SK-N-SH (cell line): Measurements from ENCODE around the gene ALKBH6. TPM values are rescaled to one million over a fixed set of nuclear protein-coding genes. Genes with fewer than 3 reads are reported as not detected.

Experiments
- CTCF ChIA-PET: fragments of 300-600, 350-600 bp; formaldehyde crosslinking; extraction: SDS; loops from one replicate; lab custom pipeline; 2021; lab: Yijun Ruan, JAX
- POLR2A ChIA-PET: fragments of 350-600 bp; sonication (Branson Sonifier 250); formaldehyde crosslinking; extraction: SDS; loops from one replicate; lab custom pipeline; 2020; ENCODE audit warnings: antibody characterized with exemption, inconsistent platforms; lab: Yijun Ruan, JAX
- DNase-seq: peaks from one replicate; pipeline ENCODE4 v3.0.0; 2012
- H2AFZ ChIP-seq: fragments of 200-600 bp; sonication (generic); 2 replicates; pipeline ENCODE4 v1.8.1; 2016; ENCODE audit warnings: antibody characterized with exemption, mild to moderate bottlenecking, low read depth
- H3F3A ChIP-seq: fragments of 200-600 bp; sonication (generic); replicated peaks from 2 replicates; pipeline ENCODE3; 2016; ENCODE audit warnings: antibody characterized with exemption, mild to moderate bottlenecking; ENCODE audit not compliant: insufficient read depth
- H3K27ac ChIP-seq, 2 experiments: fragments of 200-500 bp in 1 of 2; fragments of 200-600 bp in 1 of 2; sonication (Bioruptor generic) in 1 of 2; sonication (generic), shearing (Covaris generic) in 1 of 2; 2 replicates each; pipeline versions ENCODE4 v1.5.1 to v1.6.1; 2014 to 2016; ENCODE audit warnings: low read depth in 2 of 2, inconsistent platforms in 1 of 2, low read length in 1 of 2, mild to moderate bottlenecking in 1 of 2, mixed read lengths in 1 of 2
- H3K27me3 ChIP-seq: fragments of 200-600 bp; sonication (generic), shearing (Covaris generic); 2 replicates; pipeline ENCODE4 v1.6.1; 2016; ENCODE audit warnings: mixed run types; ENCODE audit not compliant: insufficient read depth
- H3K36me3 ChIP-seq, 2 experiments: fragments of 200-500 bp in 1 of 2; fragments of 200-600 bp in 1 of 2; sonication (Bioruptor generic) in 1 of 2; sonication (generic) in 1 of 2; replicated peaks in 1 of 2; 2 replicates each; pipeline versions ENCODE3 to v1.5.1; 2014 to 2016; ENCODE audit warnings: low read length in 1 of 2, mild to moderate bottlenecking in 1 of 2; ENCODE audit not compliant: insufficient read depth in 2 of 2, control insufficient read depth in 1 of 2
- H3K4me1 ChIP-seq, 2 experiments: fragments of 200-500 bp in 1 of 2; fragments of 200-600 bp in 1 of 2; sonication (Bioruptor generic) in 1 of 2; sonication (generic), shearing (Covaris generic) in 1 of 2; 2 replicates each; pipeline versions ENCODE4 v1.5.1 to v1.6.1; 2014 to 2016; ENCODE audit warnings: low read depth in 1 of 2, low read length in 1 of 2, mixed run types in 1 of 2; ENCODE audit not compliant: insufficient read depth in 2 of 2, control insufficient read depth in 1 of 2
- H3K4me2 ChIP-seq: fragments of 200-600 bp; sonication (generic), shearing (Covaris generic); 2 replicates; pipeline ENCODE4 v1.6.1; 2017; ENCODE audit warnings: mixed run types
- H3K4me3 ChIP-seq, 2 experiments: fragments of 200-500 bp in 1 of 2; fragments of 200-600 bp in 1 of 2; sonication (Bioruptor generic) in 1 of 2; sonication (generic), shearing (Covaris generic) in 1 of 2; 2 replicates each; pipeline versions ENCODE4 v1.5.1 to v1.8.1; 2014 to 2016; ENCODE audit warnings: low read depth in 2 of 2, inconsistent platforms in 1 of 2, low read length in 1 of 2, mild to moderate bottlenecking in 1 of 2, mixed read lengths in 1 of 2, moderate library complexity in 1 of 2
- H3K79me2 ChIP-seq: fragments of 200-600 bp; sonication (generic); 2 replicates; pipeline ENCODE4 v1.8.1; 2017; ENCODE audit warnings: mild to moderate bottlenecking; ENCODE audit not compliant: insufficient read depth
- H3K9ac ChIP-seq: fragments of 200-600 bp; sonication (generic); 2 replicates; pipeline ENCODE4 v1.6.1; 2017; ENCODE audit warnings: mixed run types
- H3K9me2 ChIP-seq: fragments of 200-600 bp; sonication (generic); 2 replicates; pipeline ENCODE4 v1.6.1; 2017; ENCODE audit warnings: mixed run types
- H3K9me3 ChIP-seq: fragments of 200-600 bp; sonication (generic); 2 replicates; pipeline ENCODE4 v1.6.1; 2017; ENCODE audit warnings: mixed run types, mild to moderate bottlenecking, moderate library complexity
- H4K20me1 ChIP-seq: fragments of 200-600 bp; sonication (generic); 2 replicates; pipeline ENCODE4 v1.6.1; 2017; ENCODE audit warnings: mild to moderate bottlenecking, mixed run types; ENCODE audit not compliant: insufficient read depth
- EZH2phosphoT487 ChIP-seq: fragments of 200-600 bp; sonication (generic); IDR thresholded peaks from 2 replicates; pipeline ENCODE4 v1.6.1; 2017; ENCODE audit warnings: low read depth, mixed run types, mild to moderate bottlenecking, antibody characterized with exemption, moderate library complexity, borderline replicate concordance
- REST ChIP-seq: IDR thresholded peaks from 2 replicates; pipeline ENCODE4 v1.6.1; 2012; ENCODE audit warnings: mild to moderate bottlenecking, low read depth, low read length, moderate library complexity
- TCF12 ChIP-seq: IDR thresholded peaks from 2 replicates; pipeline ENCODE4 v1.4.0; 2012
- WGBS: methylation state at CpG from one replicate; pipeline ENCODE4 v1.1.6; 2017; ENCODE audit warnings: low lambda C conversion rate; 5-methylcytosine and 5-hydroxymethylcytosine counted together
- polyA plus RNA-seq, 3 experiments: library from polyadenylated mRNA; depleted of rRNA; stranded (reverse); fragments of >200 nt; gene quantifications; 2 replicates each; pipeline ENCODE4 v1.2.3, GENCODE V29; 2012
- TF ChIP-seq, protein P1 (sequence below): IDR thresholded peaks from 2 replicates; pipeline ENCODE4 v1.4.0; 2012; ENCODE audit warnings: low read depth, borderline replicate concordance

ALKBH6 gene
- polyA plus RNA-seq, 1 of the 3 experiments (the other 2 are of a cell fraction), result 29.9 TPM

- no peak for DNase-seq
Measured at GRCh38 chr19:35975608-35976214, 38.3 kb downstream of the ALKBH6 start.

GRCh38 chr19:35973487-35973886 is 40.5 kb downstream of the ALKBH6 start:
- no peaks in the 10 kb centered on the region for H3F3A ChIP-seq
- H3K4me2 ChIP-seq, result no peak overlapping the region
- no peaks in the 10 kb centered on the region for H3K9me2 ChIP-seq
- CTCF ChIA-PET, result no interaction called here
- WGBS, result 38% methylated on average over 8 of the region's 8 CpGs
- no peaks in the 10 kb centered on the region for H4K20me1 ChIP-seq
- no peaks in the 10 kb centered on the region for H3K36me3 ChIP-seq
- H3K27ac ChIP-seq, result no peak overlapping the region
- TF ChIP-seq REST, result peak; percentile 65; the same call in 1 of the 2 replicates
- no peak for TF ChIP-seq TCF12
- no peaks in the 10 kb centered on the region for H3K79me2 ChIP-seq
- H3K27me3 ChIP-seq, result no peaks in the 10 kb centered on the region
- H3K9ac ChIP-seq, result no peak overlapping the region
- H3K9me3 ChIP-seq, result no peaks in the 10 kb centered on the region
- no peak overlapping the region for H3K4me3 ChIP-seq
- DNase-seq, result no peak
- H3K4me1 ChIP-seq, result no peaks in the 10 kb centered on the region
- H2AFZ ChIP-seq, result no peak overlapping the region
- POLR2A ChIA-PET, result no interaction called here

More at GRCh38 chr19:35975608-35976214, 38.3 kb downstream of the ALKBH6 start:
- no peak overlapping the region for H2AFZ ChIP-seq
- H3K27ac ChIP-seq, result no peak overlapping the region
- H4K20me1 ChIP-seq, result no peaks in the 10 kb centered on the region
- 54% methylated on average over 5 of the region's 5 CpGs for WGBS
- no peaks in the 10 kb centered on the region for H3K36me3 ChIP-seq
- ChIA-PET CTCF (interaction anchor here (0.6 to 0.8 kb wide), 2 partner anchors 18 to 20 kb away, joined by 3 read pairs; no protein-coding TSS in a partner anchor), POLR2A (no interaction called here)
- H3K79me2 ChIP-seq, result no peaks in the 10 kb centered on the region
- no peaks in the 10 kb centered on the region for H3K4me1 ChIP-seq
- H3K27me3 ChIP-seq, result no peaks in the 10 kb centered on the region
- no peaks in the 10 kb centered on the region for H3K9me2 ChIP-seq
- H3K9ac ChIP-seq, result no peak overlapping the region
- H3K9me3 ChIP-seq, result no peaks in the 10 kb centered on the region
- TF ChIP-seq, protein P1, sequence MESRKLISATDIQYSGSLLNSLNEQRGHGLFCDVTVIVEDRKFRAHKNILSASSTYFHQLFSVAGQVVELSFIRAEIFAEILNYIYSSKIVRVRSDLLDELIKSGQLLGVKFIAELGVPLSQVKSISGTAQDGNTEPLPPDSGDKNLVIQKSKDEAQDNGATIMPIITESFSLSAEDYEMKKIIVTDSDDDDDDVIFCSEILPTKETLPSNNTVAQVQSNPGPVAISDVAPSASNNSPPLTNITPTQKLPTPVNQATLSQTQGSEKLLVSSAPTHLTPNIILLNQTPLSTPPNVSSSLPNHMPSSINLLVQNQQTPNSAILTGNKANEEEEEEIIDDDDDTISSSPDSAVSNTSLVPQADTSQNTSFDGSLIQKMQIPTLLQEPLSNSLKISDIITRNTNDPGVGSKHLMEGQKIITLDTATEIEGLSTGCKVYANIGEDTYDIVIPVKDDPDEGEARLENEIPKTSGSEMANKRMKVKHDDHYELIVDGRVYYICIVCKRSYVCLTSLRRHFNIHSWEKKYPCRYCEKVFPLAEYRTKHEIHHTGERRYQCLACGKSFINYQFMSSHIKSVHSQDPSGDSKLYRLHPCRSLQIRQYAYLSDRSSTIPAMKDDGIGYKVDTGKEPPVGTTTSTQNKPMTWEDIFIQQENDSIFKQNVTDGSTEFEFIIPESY, result no peak
- TF ChIP-seq REST (peak; percentile 98), EZH2phosphoT487 (no peak)
- H3F3A ChIP-seq, result no peaks in the 10 kb centered on the region
- H3K4me3 ChIP-seq, result no peak overlapping the region
- H3K4me2 ChIP-seq, result no peak overlapping the region
